Caco-2 (cell line): ENCODE measurements around the gene MRPL27. TPM values are rescaled to one million over a fixed set of nuclear protein-coding genes. Genes with fewer than 3 reads are reported as not detected.

Experiments used
- BruUV-seq: library from RNA; stranded (reverse); fragments of 400-500 nt; replicated peaks from 2 replicates; lab custom pipeline; 2021; lab: Mats Ljungman, UMichigan
- CTCF ChIA-PET: fragments of 300-600 bp; sonication (Branson Sonifier 250); formaldehyde crosslinking; loops from one replicate; lab custom pipeline; 2022; ENCODE audit warnings: antibody characterized with exemption; lab: Charles Lee
- POLR2A ChIA-PET: fragments of 300-600 bp; sonication (Branson Sonifier 250); formaldehyde crosslinking; loops from one replicate; lab custom pipeline; 2022; ENCODE audit warnings: antibody characterized with exemption; lab: Charles Lee
- DNase-seq, 2 experiments: peaks; one replicate each; pipeline versions ENCODE4 v3.0.0 to v3.0.0-alpha.2; 2020 to 2022
- H3K27me3 ChIP-seq: replicated peaks from 2 replicates; pipeline ENCODE4 v1.6.0; 2011; ENCODE audit warnings: low read length; ENCODE audit not compliant: control insufficient read depth, insufficient read depth
- H3K36me3 ChIP-seq: 2 replicates; pipeline ENCODE4 v1.5.1; 2011; ENCODE audit warnings: low read length; ENCODE audit not compliant: control insufficient read depth, insufficient read depth
- H3K4me1 ChIP-seq: fragments of 250-450 bp; sonication (Bioruptor Pico); 2 replicates; pipeline ENCODE4 v1.5.1; 2020; ENCODE audit warnings: mild to moderate bottlenecking
- H3K4me3 ChIP-seq: 2 replicates; pipeline ENCODE4 v1.5.1; 2011; ENCODE audit warnings: low read depth, mild to moderate bottlenecking, control low read depth, low read length
- H3K9me3 ChIP-seq: fragments of 250-450 bp; sonication (Bioruptor Pico); 2 replicates; pipeline ENCODE4 v1.5.1; 2020; ENCODE audit warnings: mild to moderate bottlenecking, moderate library complexity
- H3K27ac Mint-ChIP-seq: one replicate; pipeline ENCODE4 v1.8.0; 2022; ENCODE audit warnings: mixed read lengths; ENCODE audit not compliant: unreplicated experiment
- H3K27me3 Mint-ChIP-seq: one replicate; pipeline ENCODE4 v1.8.0; 2022; ENCODE audit warnings: mixed read lengths; ENCODE audit not compliant: insufficient read depth, unreplicated experiment
- H3K36me3 Mint-ChIP-seq: one replicate; pipeline ENCODE4 v1.8.0; 2022; ENCODE audit warnings: mild to moderate bottlenecking, mixed read lengths; ENCODE audit not compliant: insufficient read depth, unreplicated experiment
- H3K4me1 Mint-ChIP-seq: one replicate; pipeline ENCODE4 v1.8.0; 2022; ENCODE audit warnings: low read depth, mixed read lengths; ENCODE audit not compliant: unreplicated experiment
- H3K4me3 Mint-ChIP-seq: one replicate; pipeline ENCODE4 v1.8.0; 2022; ENCODE audit warnings: mild to moderate bottlenecking, moderate library complexity, mixed read lengths; ENCODE audit not compliant: unreplicated experiment
- H3K9me3 Mint-ChIP-seq: one replicate; pipeline ENCODE4 v1.8.0; 2022; ENCODE audit warnings: mixed read lengths; ENCODE audit not compliant: unreplicated experiment
- intact Hi-C: fragments of 100-400 bp; cut with micrococcal nuclease; formaldehyde crosslinking; loops from one replicate; pipeline ENCODE4 v1.10.0; 2022; ENCODE audit not compliant: unreplicated experiment
- total RNA-seq: library from RNA; stranded (reverse); gene quantifications from 2 replicates; pipeline ENCODE4 v1.2.3, GENCODE V29; 2022
- TF ChIP-seq, protein P1 (sequence below), 2 experiments: fragments of 200-600 bp in 1 of 2; IDR thresholded peaks; 1 replicate in 1 of 2; 2 replicates in 1 of 2; pipeline versions ENCODE4 v1.5.1 to v1.8.0; 2011 to 2022; ENCODE audit warnings: antibody characterized with exemption in 1 of 2, control low read depth in 1 of 2, inconsistent platforms in 1 of 2, low read depth in 1 of 2, low read length in 1 of 2, mild to moderate bottlenecking in 1 of 2, moderate library complexity in 1 of 2; ENCODE audit not compliant: insufficient read depth in 1 of 2, severe bottlenecking in 1 of 2, unreplicated experiment in 1 of 2

MRPL27 gene
- total RNA-seq, 1 experiment from 2014 or later: 196 TPM

DNA sequence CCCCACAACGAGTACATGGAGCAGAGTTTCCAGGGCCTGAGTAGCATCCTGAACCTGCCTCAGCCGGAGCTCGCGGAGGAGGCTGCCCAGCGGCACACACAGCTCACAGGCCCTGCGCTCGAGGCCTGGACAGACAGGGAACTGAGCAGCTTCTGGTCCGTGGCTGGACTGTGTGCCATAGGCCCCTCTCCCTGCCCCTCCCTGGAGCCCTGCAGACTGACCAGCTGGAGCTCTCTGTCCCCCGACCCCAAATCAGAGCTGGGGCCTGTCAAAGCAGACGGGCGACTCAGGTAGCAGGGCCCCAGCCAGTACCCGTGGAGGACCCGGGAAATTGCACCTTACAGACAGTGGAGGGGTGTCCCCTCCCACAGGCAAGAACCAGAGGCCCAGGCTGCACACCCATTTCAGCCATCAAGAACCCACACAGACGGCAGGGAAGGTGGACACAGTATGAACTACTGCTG lies 13.0 kb downstream of the MRPL27 start:
- no peaks in the 10 kb centered on the region for H3K9me3 Mint-ChIP-seq
- Histone ChIP-seq H3K4me3 (no peak overlapping the region), H3K36me3 (peaks cover 18% of the 10 kb centered on the region), H3K9me3 (no peaks in the 10 kb centered on the region), H3K27me3 (no peaks in the 10 kb centered on the region), H3K4me1 (no peaks in the 10 kb centered on the region)
- ChIA-PET POLR2A (interaction anchor here (0.6 kb wide), 2 partner anchors 33 to 446 kb away, joined by 3 to 11 read pairs; no protein-coding TSS in a partner anchor), CTCF (interaction anchor here (0.5 to 3.1 kb wide), 3 partner anchors 37 to 119 kb away, joined by 3 to 13 read pairs (median 8); partner anchors contain the start of gene LRRC59)
- TF ChIP-seq, protein P1, sequence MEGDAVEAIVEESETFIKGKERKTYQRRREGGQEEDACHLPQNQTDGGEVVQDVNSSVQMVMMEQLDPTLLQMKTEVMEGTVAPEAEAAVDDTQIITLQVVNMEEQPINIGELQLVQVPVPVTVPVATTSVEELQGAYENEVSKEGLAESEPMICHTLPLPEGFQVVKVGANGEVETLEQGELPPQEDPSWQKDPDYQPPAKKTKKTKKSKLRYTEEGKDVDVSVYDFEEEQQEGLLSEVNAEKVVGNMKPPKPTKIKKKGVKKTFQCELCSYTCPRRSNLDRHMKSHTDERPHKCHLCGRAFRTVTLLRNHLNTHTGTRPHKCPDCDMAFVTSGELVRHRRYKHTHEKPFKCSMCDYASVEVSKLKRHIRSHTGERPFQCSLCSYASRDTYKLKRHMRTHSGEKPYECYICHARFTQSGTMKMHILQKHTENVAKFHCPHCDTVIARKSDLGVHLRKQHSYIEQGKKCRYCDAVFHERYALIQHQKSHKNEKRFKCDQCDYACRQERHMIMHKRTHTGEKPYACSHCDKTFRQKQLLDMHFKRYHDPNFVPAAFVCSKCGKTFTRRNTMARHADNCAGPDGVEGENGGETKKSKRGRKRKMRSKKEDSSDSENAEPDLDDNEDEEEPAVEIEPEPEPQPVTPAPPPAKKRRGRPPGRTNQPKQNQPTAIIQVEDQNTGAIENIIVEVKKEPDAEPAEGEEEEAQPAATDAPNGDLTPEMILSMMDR (IDR thresholded peaks at IDR 0.05; ENCODE audit: insufficient read depth in 1 of 2, low read depth in 1 of 2, low read length in 1 of 2, severe bottlenecking in 1 of 2, unreplicated experiment in 1 of 2): no peak
- peaks cover 10% of the 10 kb centered on the region for H3K4me1 Mint-ChIP-seq
- peak in 1 of 2 experiments; percentile 47 for DNase-seq
- intact Hi-C loops: loop anchor here (10.0 kb wide), 1 partner anchor 335 kb away; no protein-coding TSS in a partner anchor
- H3K4me3 Mint-ChIP-seq: no peak overlapping the region
- no peak overlapping the region for H3K27ac Mint-ChIP-seq
- H3K36me3 Mint-ChIP-seq: peaks cover 81% of the 10 kb centered on the region
- BruUV-seq: no TSS peak
- no peaks in the 10 kb centered on the region for H3K27me3 Mint-ChIP-seq

DNA sequence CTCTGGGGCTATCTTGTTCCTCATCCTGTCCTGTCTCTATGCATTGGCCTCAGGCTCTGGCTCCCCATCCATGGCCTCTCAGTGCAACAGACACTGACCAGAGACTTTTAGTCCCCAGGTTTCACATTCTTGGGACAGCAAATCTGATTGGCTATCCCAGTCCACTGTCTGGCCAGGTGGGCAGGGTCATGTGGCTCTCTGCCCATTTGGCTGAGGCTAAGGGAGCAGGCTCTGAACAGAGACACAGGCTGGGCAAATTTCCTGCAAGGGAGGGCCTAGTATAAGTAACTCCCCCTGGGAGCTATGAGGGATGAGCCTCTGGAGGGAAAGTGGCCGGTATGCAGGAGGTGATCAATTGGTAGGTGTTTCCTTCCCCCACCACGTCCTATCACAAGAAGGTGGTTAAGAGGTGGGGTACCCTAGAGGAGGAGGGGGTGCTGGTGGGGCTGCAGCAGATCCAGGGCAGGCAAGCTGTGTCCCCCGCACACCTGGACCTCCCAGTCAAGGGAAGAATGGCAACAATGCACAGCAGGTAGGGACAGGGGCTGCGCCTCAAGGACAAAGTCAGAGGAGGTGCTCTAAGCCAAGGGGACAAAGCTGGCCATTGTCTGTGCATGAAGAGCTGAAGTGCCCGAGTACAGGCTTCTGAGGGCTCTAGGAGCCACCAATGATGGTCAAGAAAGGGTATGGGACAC lies 13.8 kb downstream of the MRPL27 start:
- TF ChIP-seq, protein P1 (IDR thresholded peaks at IDR 0.05; ENCODE audit: insufficient read depth in 1 of 2, low read depth in 1 of 2, low read length in 1 of 2, severe bottlenecking in 1 of 2, unreplicated experiment in 1 of 2): no peak
- no peaks in the 10 kb centered on the region for H3K27me3 ChIP-seq
- DNase-seq: peak in 1 of 2 experiments; percentile 51
- POLR2A ChIA-PET: no interaction called here
- intact Hi-C loops: no loop called here
- Mint-ChIP-seq H3K9me3 (no peaks in the 10 kb centered on the region), H3K27me3 (no peaks in the 10 kb centered on the region), H3K36me3 (peaks cover 78% of the 10 kb centered on the region), H3K4me1 (peaks cover 6% of the 10 kb centered on the region), H3K4me3 (no peak overlapping the region), H3K27ac (no peak overlapping the region)
- no peak overlapping the region for H3K4me3 ChIP-seq
- CTCF ChIA-PET: interaction anchor here (0.5 to 3.1 kb wide), 5 partner anchors 13 to 119 kb away, joined by 3 to 13 read pairs (median 3); partner anchors contain the start of genes LRRC59 and XYLT2
- H3K4me1 ChIP-seq: no peaks in the 10 kb centered on the region
- peaks cover 16% of the 10 kb centered on the region for H3K36me3 ChIP-seq
- H3K9me3 ChIP-seq: no peaks in the 10 kb centered on the region
- BruUV-seq: no TSS peak

DNA sequence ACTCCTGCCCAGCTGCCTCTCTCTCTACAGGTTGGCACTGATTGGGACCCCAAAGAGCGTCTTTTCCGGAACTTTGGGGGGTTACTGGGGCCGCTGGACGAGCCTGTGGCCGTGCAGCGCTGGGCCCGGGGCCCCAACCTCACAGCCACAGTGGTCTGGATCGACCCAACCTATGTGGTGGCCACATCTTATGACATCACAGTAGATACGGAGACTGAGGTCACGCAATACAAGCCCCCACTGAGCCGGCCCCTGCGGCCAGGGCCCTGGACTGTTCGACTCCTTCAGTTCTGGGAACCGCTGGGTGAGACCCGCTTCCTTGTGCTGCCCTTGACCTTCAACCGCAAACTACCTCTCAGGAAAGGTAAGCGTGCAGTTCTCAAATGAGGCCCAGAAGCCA lies 14.8 kb downstream of the MRPL27 start:
- ChIA-PET CTCF (interaction anchor here (0.7 to 3.1 kb wide), 2 partner anchors 12 to 39 kb away, joined by 3 to 13 read pairs; partner anchors contain the start of genes LRRC59 and XYLT2), POLR2A (no interaction called here)
- no peak overlapping the region for H3K4me3 ChIP-seq
- Mint-ChIP-seq H3K9me3 (no peaks in the 10 kb centered on the region), H3K4me1 (peaks cover 6% of the 10 kb centered on the region), H3K27me3 (no peaks in the 10 kb centered on the region), H3K36me3 (peaks cover 72% of the 10 kb centered on the region), H3K4me3 (no peak overlapping the region), H3K27ac (no peak overlapping the region)
- H3K4me1 ChIP-seq: no peaks in the 10 kb centered on the region
- DNase-seq: peak in 1 of 2 experiments; percentile 38
- peaks cover 16% of the 10 kb centered on the region for H3K36me3 ChIP-seq
- no peaks in the 10 kb centered on the region for H3K27me3 ChIP-seq
- BruUV-seq: no TSS peak
- H3K9me3 ChIP-seq: no peaks in the 10 kb centered on the region
- intact Hi-C loops: no loop called here
- TF ChIP-seq, protein P1 (IDR thresholded peaks at IDR 0.05; ENCODE audit: insufficient read depth in 1 of 2, low read depth in 1 of 2, low read length in 1 of 2, severe bottlenecking in 1 of 2, unreplicated experiment in 1 of 2): no peak
